IMR-90 (cell line): ENCODE results near the gene ZNF385B. TPM values are rescaled to one million over a fixed set of nuclear protein-coding genes. Genes with fewer than 3 reads are reported as not detected.

Experiments
- ATAC-seq: fragments of 200-7000 bp; cut with Tn5 transposase; 2 replicates; pipeline ENCODE4 v1.9.1; 2020; ENCODE audit warnings: low read depth, mild to moderate bottlenecking, moderate library complexity
- BruUV-seq: library from RNA; stranded (reverse); fragments of 400-500 nt; replicated peaks from 2 replicates; lab custom pipeline; 2021; lab: Mats Ljungman, UMichigan
- CTCF ChIA-PET: fragments of 300-600 bp; formaldehyde crosslinking; extraction: SDS; loops from one replicate; lab custom pipeline; 2021; ENCODE audit warnings: antibody characterized with exemption; lab: Yijun Ruan, JAX
- POLR2A ChIA-PET: fragments of 300-600 bp; sonication (Branson Sonifier 250); formaldehyde crosslinking; loops from one replicate; lab custom pipeline; 2022; ENCODE audit warnings: antibody characterized with exemption; ENCODE audit not compliant: unreplicated experiment; lab: Charles Lee
- DNase-seq: peaks from one replicate; pipeline ENCODE4 v3.0.0; 2013
- H2AFZ ChIP-seq: replicated peaks from 2 replicates; pipeline ENCODE3; 2013; ENCODE audit warnings: low read length, mild to moderate bottlenecking; ENCODE audit not compliant: poor library complexity
- H2AK5ac ChIP-seq: 2 replicates; pipeline ENCODE4 v1.6.1; 2013; ENCODE audit warnings: low read depth, low read length, inconsistent platforms
- H2AK9ac ChIP-seq: replicated peaks from 2 replicates; pipeline ENCODE3; 2013; ENCODE audit warnings: mild to moderate bottlenecking, low read depth, low read length, moderate library complexity; ENCODE audit not compliant: poor library complexity
- H2BK120ac ChIP-seq: 2 replicates; pipeline ENCODE4 v1.6.1; 2013; ENCODE audit warnings: low read depth, low read length, inconsistent platforms
- H2BK15ac ChIP-seq: 3 replicates; pipeline ENCODE4 v1.6.1; 2013; ENCODE audit warnings: low read depth, low read length, inconsistent platforms
- H2BK20ac ChIP-seq: 2 replicates; pipeline ENCODE4 v1.6.1; 2013; ENCODE audit warnings: low read depth, mild to moderate bottlenecking, inconsistent platforms, low read length, moderate library complexity
- H2BK5ac ChIP-seq: 2 replicates; pipeline ENCODE4 v1.6.1; 2013; ENCODE audit warnings: mild to moderate bottlenecking, low read depth, low read length, inconsistent platforms; ENCODE audit not compliant: poor library complexity, severe bottlenecking
- H3K14ac ChIP-seq: replicated peaks from 2 replicates; pipeline ENCODE4 v1.6.1; 2013; ENCODE audit warnings: low read depth, low read length, inconsistent platforms
- H3K18ac ChIP-seq: 2 replicates; pipeline ENCODE4 v1.6.1; 2013; ENCODE audit warnings: low read depth, low read length, control low read depth
- H3K23ac ChIP-seq: 2 replicates; pipeline ENCODE4 v1.6.1; 2013; ENCODE audit warnings: low read depth, low read length, inconsistent platforms
- H3K27ac ChIP-seq: 2 replicates; pipeline ENCODE4 v1.5.1; 2013; ENCODE audit warnings: mild to moderate bottlenecking, control low read depth, low read length; ENCODE audit not compliant: insufficient read depth
- H3K27me3 ChIP-seq: 2 replicates; pipeline ENCODE4 v1.6.1; 2013; ENCODE audit warnings: low read length; ENCODE audit not compliant: control insufficient read depth, insufficient read depth
- H3K36me3 ChIP-seq: 2 replicates; pipeline ENCODE4 v1.6.1; 2013; ENCODE audit warnings: low read length, mixed read lengths; ENCODE audit not compliant: control insufficient read depth, insufficient read depth
- H3K4ac ChIP-seq: 2 replicates; pipeline ENCODE4 v1.6.1; 2013; ENCODE audit warnings: low read depth, low read length, inconsistent platforms
- H3K4me1 ChIP-seq: 2 replicates; pipeline ENCODE4 v1.6.1; 2013; ENCODE audit warnings: low read length, mixed read lengths; ENCODE audit not compliant: control insufficient read depth, insufficient read depth
- H3K4me2 ChIP-seq: 2 replicates; pipeline ENCODE4 v1.6.1; 2013; ENCODE audit warnings: low read depth, mild to moderate bottlenecking, control low read depth, low read length, moderate library complexity
- H3K4me3 ChIP-seq: 2 replicates; pipeline ENCODE4 v1.5.1; 2013; ENCODE audit warnings: low read depth, mild to moderate bottlenecking, control low read depth, low read length, moderate library complexity; ENCODE audit not compliant: insufficient read depth
- H3K56ac ChIP-seq: 2 replicates; pipeline ENCODE4 v1.6.1; 2013; ENCODE audit warnings: low read length, inconsistent platforms; ENCODE audit not compliant: insufficient read depth; ENCODE audit errors: extremely low read depth
- H3K79me1 ChIP-seq, 2 experiments: 2 replicates each; pipeline ENCODE4 v1.6.1; 2013; ENCODE audit warnings: low read length in 2 of 2, inconsistent platforms in 1 of 2, low read depth in 1 of 2
- H3K9ac ChIP-seq: 2 replicates; pipeline ENCODE4 v1.6.1; 2013; ENCODE audit warnings: low read depth, low read length, control low read depth
- H3K9me1 ChIP-seq: 2 replicates; pipeline ENCODE4 v1.6.1; 2013; ENCODE audit warnings: low read length, inconsistent platforms; ENCODE audit not compliant: insufficient read depth
- H3K9me3 ChIP-seq: 2 replicates; pipeline ENCODE4 v1.6.1; 2013; ENCODE audit warnings: low read length; ENCODE audit not compliant: control insufficient read depth, insufficient read depth
- H4K20me1 ChIP-seq: 2 replicates; pipeline ENCODE4 v1.6.1; 2013; ENCODE audit warnings: low read length, inconsistent platforms; ENCODE audit not compliant: insufficient read depth
- H4K5ac ChIP-seq: 2 replicates; pipeline ENCODE4 v1.6.1; 2013; ENCODE audit warnings: mild to moderate bottlenecking, low read depth, low read length, control low read depth
- H4K8ac ChIP-seq, 2 experiments: 2 replicates each; pipeline ENCODE4 v1.6.1; 2013; ENCODE audit warnings: low read depth in 2 of 2, low read length in 2 of 2, control low read depth in 1 of 2, inconsistent platforms in 1 of 2
- H4K91ac ChIP-seq: 2 replicates; pipeline ENCODE4 v1.6.1; 2013; ENCODE audit warnings: low read depth, low read length, inconsistent platforms; ENCODE audit not compliant: insufficient read depth
- CHD1 ChIP-seq: IDR thresholded peaks from 2 replicates; pipeline ENCODE4 v1.6.1; 2012; ENCODE audit warnings: low read depth, low read length, improper control_type of control experiment
- FOS ChIP-seq: fragments of 150-350 bp; IDR thresholded peaks from 2 replicates; pipeline ENCODE4 v1.6.1; 2016; ENCODE audit warnings: low read depth, low read length
- MAZ ChIP-seq: IDR thresholded peaks from 2 replicates; pipeline ENCODE4 v1.6.1; 2012; ENCODE audit warnings: low read depth, mild to moderate bottlenecking, low read length, improper control_type of control experiment, moderate library complexity, borderline replicate concordance
- POLR2A ChIP-seq: IDR thresholded peaks from 2 replicates; pipeline ENCODE4 v1.6.1; 2012; ENCODE audit warnings: mild to moderate bottlenecking, low read depth, low read length
- WGBS, 2 experiments: methylation state at CpG; one replicate each; pipeline versions ENCODE4 v1.1.5 to v1.1.7; 2013; ENCODE audit warnings: missing lambda C conversion rate in 2 of 2; ENCODE audit not compliant: insufficient read length in 1 of 2; ENCODE audit errors: extremely low coverage in 2 of 2; 5-methylcytosine and 5-hydroxymethylcytosine counted together
- dilution Hi-C: fragments of 300-500 bp; cut with HindIII; formaldehyde crosslinking; loops from one replicate; pipeline ENCODE4 v1.14.3; 2018; ENCODE audit warnings: low sequenced_read_pairs; ENCODE audit not compliant: unreplicated experiment
- in situ Hi-C: fragments of 300-500 bp; cut with MboI; formaldehyde crosslinking; loops from 3 replicates; pipeline ENCODE4 v1.14.3; 2019; ENCODE audit warnings: low sequenced_read_pairs, inconsistent platforms, mixed read lengths
- intact Hi-C: fragments of 100-400 bp; cut with micrococcal nuclease; formaldehyde crosslinking; loops from 2 replicates; pipeline ENCODE4 v1.10.0; 2022
- polyA plus RNA-seq, 3 experiments: library from polyadenylated mRNA; depleted of rRNA; stranded (reverse); fragments of >200 nt; gene quantifications; 2 replicates each; pipeline ENCODE4 v1.2.3, GENCODE V29; 2012; ENCODE audit warnings: low replicate concordance in 1 of 3
- total RNA-seq: library from RNA; depleted of rRNA; stranded (reverse); fragments of >200 nt; gene quantifications from 2 replicates; pipeline ENCODE4 v1.2.3, GENCODE V29; 2012

Gene ZNF385B
- total and polyA plus RNA-seq, 2 of the 4 experiments (the other 2 are of a cell fraction): not detected

- Histone ChIP-seq H3K23ac (no peak overlapping the region), H3K27ac (no peak overlapping the region), H2BK20ac (no peak overlapping the region), H3K36me3 (no peaks in the 10 kb centered on the region), H2BK5ac (no peak overlapping the region), H4K5ac (no peak overlapping the region), H3K79me1 (no peaks in the 10 kb centered on the region), H3K9ac (no peak overlapping the region), H3K27me3 (no peaks in the 10 kb centered on the region; the same call in 1 of the 2 replicates), H2BK15ac (no peak overlapping the region), H3K4me2 (no peak overlapping the region), H3K4ac (no peak overlapping the region), H2AK9ac (no peak overlapping the region), H3K4me1 (no peaks in the 10 kb centered on the region), H2AFZ (no peak overlapping the region), H3K14ac (no peak overlapping the region), H4K20me1 (no peaks in the 10 kb centered on the region), H3K18ac (no peak overlapping the region), H3K56ac (no peak overlapping the region), H2BK120ac (no peak overlapping the region), H4K91ac (no peak overlapping the region), H3K4me3 (no peak overlapping the region), H3K9me1 (no peaks in the 10 kb centered on the region), H4K8ac (no peak overlapping the region), H3K9me3 (no peaks in the 10 kb centered on the region), H2AK5ac (no peak overlapping the region)
- no peak for ATAC-seq
- dilution Hi-C loops: no loop called here
- intact Hi-C loops: no loop called here
- ChIA-PET POLR2A (no interaction called here), CTCF (no interaction called here)
- BruUV-seq: no TSS peak
- in situ Hi-C loops: no loop called here
- WGBS, 2 experiments: no CpG with 5 or more reads among the region's 6 CpGs
- no peak for DNase-seq
- TF ChIP-seq MAZ (no peak), CHD1 (no peak), POLR2A (no peak), FOS (no peak)
These were observed 21.7 kb upstream of the ZNF385B start for GRCh38 chr2:179882851-179883806.
